CD4-positive, alpha-beta T cell (primary cell): ENCODE results near the gene DEPDC5. TPM values are rescaled to one million over a fixed set of nuclear protein-coding genes. Genes with fewer than 3 reads are reported as not detected.
"Not testable (repeated sequence)": the region's sequence is repeated elsewhere in the genome, so short reads cannot be mapped to it uniquely, and the experiment has no call there.

Experiments used
- ATAC-seq: fragments of 200-7000 bp; cut with Tn5 transposase; one replicate; pipeline ENCODE4 v1.10.0; 2022; ENCODE audit warnings: mild to moderate bottlenecking; ENCODE audit not compliant: poor library complexity
- CTCF ChIA-PET: fragments of 350-600 bp; sonication (Branson Sonifier 250); formaldehyde crosslinking; loops from one replicate; lab custom pipeline; 2021; ENCODE audit warnings: antibody characterized with exemption, inconsistent platforms; lab: Charles Lee
- POLR2A ChIA-PET: fragments of 350-600 bp; sonication (Branson Sonifier 250); formaldehyde crosslinking; loops from one replicate; lab custom pipeline; 2021; ENCODE audit warnings: antibody characterized with exemption, inconsistent platforms; lab: Charles Lee
- DNase-seq, 14 experiments: peaks; one replicate each; pipeline ENCODE4 v3.0.0-alpha.2; 2013 to 2020; ENCODE audit warnings: mixed read lengths in 2 of 14
- H3K27ac ChIP-seq, 2 donors: one replicate each; pipeline versions ENCODE4 v1.5.1 to v1.7.0; 2013; ENCODE audit warnings: low read length in 2 of 2, low read depth in 1 of 2, mild to moderate bottlenecking in 1 of 2
- H3K27me3 ChIP-seq, 2 experiments: 1 replicate in 1 of 2; 2 replicates in 1 of 2; pipeline versions ENCODE4 v1.6.1 to v1.7.0; 2013; ENCODE audit warnings: low read length in 2 of 2, control low read depth in 1 of 2, mild to moderate bottlenecking in 1 of 2, moderate library complexity in 1 of 2; ENCODE audit not compliant: insufficient read depth in 2 of 2, control insufficient read depth in 1 of 2
- H3K36me3 ChIP-seq: one replicate; pipeline ENCODE4 v1.6.1; 2013; ENCODE audit warnings: low read length, control low read depth; ENCODE audit not compliant: insufficient read depth
- H3K4me1 ChIP-seq: one replicate; pipeline ENCODE4 v1.6.1; 2013; ENCODE audit warnings: low read length, control low read depth; ENCODE audit not compliant: insufficient read depth
- H3K4me3 ChIP-seq: one replicate; pipeline ENCODE4 v1.5.1; 2013; ENCODE audit warnings: mild to moderate bottlenecking, low read length, moderate library complexity
- H3K9me3 ChIP-seq, 2 experiments: 1 replicate in 1 of 2; 2 replicates in 1 of 2; pipeline versions ENCODE4 v1.6.1 to v1.7.0; 2013; ENCODE audit warnings: low read length in 2 of 2, mild to moderate bottlenecking in 2 of 2, control low read depth in 1 of 2, moderate library complexity in 1 of 2; ENCODE audit not compliant: control insufficient read depth in 1 of 2, insufficient read depth in 1 of 2
- H3K27ac Mint-ChIP-seq: one replicate; pipeline ENCODE4 v1.8.0; 2020; ENCODE audit warnings: mixed read lengths
- H3K27me3 Mint-ChIP-seq: one replicate; pipeline ENCODE4 v1.8.0; 2021; ENCODE audit warnings: mixed read lengths
- H3K36me3 Mint-ChIP-seq: one replicate; pipeline ENCODE4 v1.8.0; 2021; ENCODE audit warnings: low read depth, mixed read lengths
- H3K4me1 Mint-ChIP-seq: one replicate; pipeline ENCODE4 v1.8.0; 2021; ENCODE audit warnings: low read depth, mixed read lengths
- H3K4me3 Mint-ChIP-seq: one replicate; pipeline ENCODE4 v1.8.0; 2020; ENCODE audit warnings: mild to moderate bottlenecking, mixed read lengths
- H3K9me3 Mint-ChIP-seq: one replicate; pipeline ENCODE4 v1.8.0; 2020; ENCODE audit warnings: mixed read lengths
- CTCF ChIP-seq: fragments of 200-600 bp; IDR thresholded peaks from one replicate; pipeline ENCODE4 v1.8.0; 2022; ENCODE audit warnings: antibody characterized with exemption, mild to moderate bottlenecking
- intact Hi-C, 2 experiments: fragments of 100-400 bp; cut with DNase I in 1 of 2; cut with micrococcal nuclease in 1 of 2; formaldehyde crosslinking; loops; one replicate each; pipeline versions ENCODE4 v1.15.1 to v1.9.0; 2023 to 2025; cut with DNase I, micrococcal nuclease
- total RNA-seq, 174 experiments: library from RNA in 2 of 174; stranded (reverse) in 2 of 174; gene quantifications; one replicate each; pipeline ENCODE4 v1.2.3 and lab custom pipeline; 2021 to 2026

DEPDC5 gene
- total RNA-seq, 2 experiments from 2014 or later = 32.9 to 36.6 TPM

GRCh38 chr22:31802575-31802974 lies 48.8 kb downstream of the DEPDC5 start:
- ATAC-seq (no peak), DNase-seq (no peak)
- Mint-ChIP-seq H3K4me3 (no peak overlapping the region), H3K27ac (no peak overlapping the region), H3K27me3 (no peaks in the 10 kb centered on the region), H3K9me3 (no peaks in the 10 kb centered on the region), H3K36me3 (peaks cover 78% of the 10 kb centered on the region), H3K4me1 (no peaks in the 10 kb centered on the region)
- CTCF ChIA-PET = no interaction called here
- Histone ChIP-seq H3K4me3 (no peak overlapping the region), H3K27me3 (no peaks in the 10 kb centered on the region), H3K36me3 (peaks cover 76% of the 10 kb centered on the region), H3K27ac (no peak overlapping the region), H3K9me3 (no peaks in the 10 kb centered on the region), H3K4me1 (no peaks in the 10 kb centered on the region)
- intact Hi-C loops = no loop called here
- TF ChIP-seq CTCF = no peak
- POLR2A ChIA-PET = no interaction called here

- Mint-ChIP-seq H3K36me3 (peaks cover 91% of the 10 kb centered on the region), H3K4me3 (no peak overlapping the region), H3K4me1 (no peaks in the 10 kb centered on the region), H3K27ac (no peak overlapping the region), H3K9me3 (no peaks in the 10 kb centered on the region), H3K27me3 (no peaks in the 10 kb centered on the region)
- ChIA-PET CTCF (no interaction called here), POLR2A (no interaction called here)
- H3K27ac ChIP-seq = no peak overlapping the region
- no peaks in the 10 kb centered on the region for H3K27me3 ChIP-seq
- intact Hi-C loops = no loop called here
- no peak for TF ChIP-seq CTCF
- DNase-seq = no peak
- H3K4me1 ChIP-seq = no peaks in the 10 kb centered on the region
- H3K9me3 ChIP-seq = no peaks in the 10 kb centered on the region
- H3K36me3 ChIP-seq = peaks cover 72% of the 10 kb centered on the region
- no peak overlapping the region for H3K4me3 ChIP-seq
- ATAC-seq = no peak
Measured at GRCh38 chr22:31806751-31807150, 52.9 kb downstream of the DEPDC5 start.

- H3K27ac ChIP-seq = no peak overlapping the region
- Mint-ChIP-seq H3K4me1 (no peaks in the 10 kb centered on the region), H3K27me3 (no peaks in the 10 kb centered on the region), H3K36me3 (peaks cover 88% of the 10 kb centered on the region), H3K27ac (no peak overlapping the region), H3K4me3 (no peak overlapping the region), H3K9me3 (no peaks in the 10 kb centered on the region)
- no peaks in the 10 kb centered on the region for H3K4me1 ChIP-seq
- no peak overlapping the region for H3K4me3 ChIP-seq
- intact Hi-C loops = no loop called here
- H3K27me3 ChIP-seq = no peaks in the 10 kb centered on the region
- ATAC-seq = no peak
- no peaks in the 10 kb centered on the region for H3K9me3 ChIP-seq
- CTCF ChIA-PET = no interaction called here
- no peak for DNase-seq
- H3K36me3 ChIP-seq = peaks cover 60% of the 10 kb centered on the region
- POLR2A ChIA-PET = no interaction called here
- no peak for TF ChIP-seq CTCF
Measured at GRCh38 chr22:31812977-31813605, 59.3 kb downstream of the DEPDC5 start.

GRCh38 chr22:31813898-31814297 lies 60.1 kb downstream of the DEPDC5 start:
- not testable (repeated sequence) for DNase-seq
- H3K36me3 Mint-ChIP-seq = peaks cover 91% of the 10 kb centered on the region

More at GRCh38 chr22:31813898-31814297, 60.1 kb downstream of the DEPDC5 start:
- H3K27ac ChIP-seq, H3K27me3 ChIP-seq, intact Hi-C loops, ATAC-seq, H3K4me3 ChIP-seq, H3K9me3 Mint-ChIP-seq, H3K27ac Mint-ChIP-seq, CTCF ChIA-PET, H3K27me3 Mint-ChIP-seq, H3K4me1 ChIP-seq, H3K4me1 Mint-ChIP-seq, POLR2A ChIA-PET, H3K4me3 Mint-ChIP-seq, H3K9me3 ChIP-seq: not testable (repeated sequence)
- H3K36me3 ChIP-seq = peaks cover 68% of the 10 kb centered on the region
